Thoracic aorta (tissue), 2 donors: Measurements from ENCODE around the gene SHD. TPM values are rescaled to one million over a fixed set of nuclear protein-coding genes. Genes with fewer than 3 reads are reported as not detected.

ENCODE experiments used
- ATAC-seq: fragments of 150-250 bp; one replicate; pipeline ENCODE4 v1.8.0; 2017; ENCODE audit warnings: low read depth; ENCODE audit not compliant: insufficient number of reproducible peaks, low FRiP score
- DNase-seq: peaks from one replicate; pipeline ENCODE4 v3.0.0-alpha.2; 2020; ENCODE audit warnings: low spot score
- H3K27ac ChIP-seq, 2 donors: fragments of 200-600 bp; sonication (generic); 1 replicate in 1 of 2; 2 replicates in 1 of 2; pipeline ENCODE4 v1.5.1; 2016; ENCODE audit warnings: mild to moderate bottlenecking in 2 of 2, moderate library complexity in 2 of 2
- H3K27me3 ChIP-seq: fragments of 200-600 bp; sonication (generic); replicated peaks from 2 replicates; pipeline ENCODE4 v1.6.0; 2016; ENCODE audit warnings: mild to moderate bottlenecking; ENCODE audit not compliant: insufficient read depth
- H3K36me3 ChIP-seq: fragments of 200-600 bp; sonication (generic); one replicate; pipeline ENCODE4 v1.5.1; 2016
- H3K4me1 ChIP-seq, 2 donors: fragments of 200-600 bp; sonication (generic); 1 replicate in 1 of 2; 2 replicates in 1 of 2; pipeline versions ENCODE4 v1.5.1 to v1.6.0; 2016; ENCODE audit warnings: low read depth in 2 of 2, mild to moderate bottlenecking in 1 of 2; ENCODE audit not compliant: control insufficient read depth in 1 of 2
- H3K4me3 ChIP-seq: fragments of 200-600 bp; sonication (generic); 2 replicates; pipeline ENCODE4 v1.5.1; 2016; ENCODE audit warnings: mild to moderate bottlenecking
- H3K9me3 ChIP-seq: fragments of 200-600 bp; sonication (generic); 2 replicates; pipeline ENCODE4 v1.5.1; 2016
- total RNA-seq, 2 donors: library from RNA; depleted of rRNA; stranded (reverse); fragments of >200 nt; gene quantifications; one replicate each; pipeline versions ENCODE4 v1.1.0 to v1.2.3, GENCODE V29; 2016
- TF ChIP-seq, protein P1 (sequence below): fragments of 200-600 bp; sonication (generic); IDR thresholded peaks from one replicate; pipeline ENCODE4 v1.5.1; 2019; ENCODE audit warnings: antibody characterized with exemption

The SHD gene
- total RNA-seq, 2 donors from 2014 or later, result not detected

- H3K4me3 ChIP-seq, result peak overlapping the region; percentile 50
- no peaks in the 10 kb centered on the region for H3K36me3 ChIP-seq
- ATAC-seq, result no peak
- no peaks in the 10 kb centered on the region for H3K9me3 ChIP-seq
- DNase-seq, result no peak
- H3K4me1 ChIP-seq, result no peaks in the 10 kb centered on the region
- H3K27me3 ChIP-seq, result peaks cover 4% of the 10 kb centered on the region
- no peak overlapping the region for H3K27ac ChIP-seq
- TF ChIP-seq, protein P1, sequence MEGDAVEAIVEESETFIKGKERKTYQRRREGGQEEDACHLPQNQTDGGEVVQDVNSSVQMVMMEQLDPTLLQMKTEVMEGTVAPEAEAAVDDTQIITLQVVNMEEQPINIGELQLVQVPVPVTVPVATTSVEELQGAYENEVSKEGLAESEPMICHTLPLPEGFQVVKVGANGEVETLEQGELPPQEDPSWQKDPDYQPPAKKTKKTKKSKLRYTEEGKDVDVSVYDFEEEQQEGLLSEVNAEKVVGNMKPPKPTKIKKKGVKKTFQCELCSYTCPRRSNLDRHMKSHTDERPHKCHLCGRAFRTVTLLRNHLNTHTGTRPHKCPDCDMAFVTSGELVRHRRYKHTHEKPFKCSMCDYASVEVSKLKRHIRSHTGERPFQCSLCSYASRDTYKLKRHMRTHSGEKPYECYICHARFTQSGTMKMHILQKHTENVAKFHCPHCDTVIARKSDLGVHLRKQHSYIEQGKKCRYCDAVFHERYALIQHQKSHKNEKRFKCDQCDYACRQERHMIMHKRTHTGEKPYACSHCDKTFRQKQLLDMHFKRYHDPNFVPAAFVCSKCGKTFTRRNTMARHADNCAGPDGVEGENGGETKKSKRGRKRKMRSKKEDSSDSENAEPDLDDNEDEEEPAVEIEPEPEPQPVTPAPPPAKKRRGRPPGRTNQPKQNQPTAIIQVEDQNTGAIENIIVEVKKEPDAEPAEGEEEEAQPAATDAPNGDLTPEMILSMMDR, result no peak
Measured at GRCh38 chr19:4303819-4304537, 24.9 kb downstream of the SHD start.

DNA sequence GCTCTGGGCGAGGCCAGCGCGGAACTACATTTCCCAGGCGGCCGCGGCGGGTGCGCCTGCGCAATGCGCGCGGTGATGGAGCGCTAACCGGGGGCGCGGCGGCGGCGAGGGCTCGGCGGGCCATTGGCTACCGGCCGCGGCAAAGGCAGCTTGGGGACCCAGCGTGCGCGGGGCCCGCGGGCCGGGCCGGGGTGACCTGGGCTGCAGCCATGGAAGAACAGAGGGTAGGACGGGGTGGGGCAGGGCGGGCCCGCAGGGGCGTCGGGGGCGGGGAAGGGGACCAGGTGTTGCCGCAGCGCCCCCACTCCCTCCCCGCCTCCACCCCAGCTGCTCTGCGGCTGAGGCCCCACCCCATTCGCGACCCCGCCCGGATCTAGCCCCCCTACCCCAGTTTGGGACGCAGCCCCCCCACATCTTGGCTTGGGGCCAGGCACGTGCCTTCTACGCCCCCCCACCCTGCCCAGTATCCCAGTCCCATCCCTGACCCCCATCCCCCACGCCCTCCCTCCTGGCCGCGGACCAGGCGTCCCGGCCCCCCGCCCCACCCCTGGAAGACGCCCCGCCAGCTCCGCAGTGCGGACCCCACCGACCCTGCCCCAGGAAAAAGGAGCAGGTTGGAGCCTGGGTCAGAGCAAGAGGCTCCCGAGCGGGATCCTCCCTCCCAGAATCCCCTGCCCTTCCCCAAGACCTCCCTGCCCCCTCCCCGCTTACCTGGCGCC lies 25.6 kb downstream of the SHD start, which contains the start of gene FSD1:
Gene FSD1, plus strand, starts transcription at position 61 of the 719 bp plus-strand sequence. Its CDS starts 149 bp downstream, at position 210.
- H3K9me3 ChIP-seq, result no peaks in the 10 kb centered on the region
- no peak for ATAC-seq

DNA sequence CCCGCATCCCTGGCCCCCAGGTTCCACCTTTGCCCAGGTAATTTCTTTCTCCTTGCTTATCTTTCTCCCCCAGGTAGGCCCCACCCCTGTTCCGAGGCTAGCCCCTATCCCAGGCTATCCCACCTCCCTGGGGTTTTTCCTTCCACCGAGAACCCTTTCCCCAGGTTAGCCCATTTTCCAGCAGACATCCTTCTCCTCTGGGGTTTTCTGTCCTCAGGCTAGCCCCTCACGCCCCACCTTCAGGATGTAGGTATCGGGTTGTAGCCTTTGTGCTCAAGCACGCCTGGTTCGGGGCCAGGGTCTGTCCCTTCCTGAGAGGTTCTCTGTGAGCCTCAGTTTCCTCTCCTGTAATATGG lies 26.2 kb downstream of the SHD start:
- TF ChIP-seq, protein P1, result no peak

More for the DNA sequence above, 25.6 kb downstream of the SHD start, which contains the start of gene FSD1:
- Histone ChIP-seq H3K27ac (no peak within 1 kb of the TSS), H3K4me1 (no peaks in the 10 kb centered on the region), H3K27me3 (peaks cover 4% of the 10 kb centered on the region), H3K36me3 (no peaks in the 10 kb centered on the region), H3K4me3 (peak within 1 kb of the TSS; percentile 50)
- TF ChIP-seq, protein P1, result no peak
- DNase-seq, result no peak

GRCh38 chr19:4305659-4306058 lies 26.6 kb downstream of the SHD start:
- H3K36me3 ChIP-seq, result no peaks in the 10 kb centered on the region
- no peak overlapping the region for H3K4me3 ChIP-seq
- H3K27ac ChIP-seq, result no peak overlapping the region
- peaks cover 4% of the 10 kb centered on the region for H3K27me3 ChIP-seq
- no peak for DNase-seq
- ATAC-seq, result no peak
- H3K9me3 ChIP-seq, result no peaks in the 10 kb centered on the region
- TF ChIP-seq, protein P1, result no peak
- H3K4me1 ChIP-seq, result no peaks in the 10 kb centered on the region

More for the DNA sequence above, 26.2 kb downstream of the SHD start:
- DNase-seq (no peak), ATAC-seq (no peak)
- H3K27ac ChIP-seq, result no peak overlapping the region
- no peaks in the 10 kb centered on the region for H3K4me1 ChIP-seq
- H3K36me3 ChIP-seq, result no peaks in the 10 kb centered on the region
- no peaks in the 10 kb centered on the region for H3K9me3 ChIP-seq
- H3K27me3 ChIP-seq, result peaks cover 4% of the 10 kb centered on the region
- H3K4me3 ChIP-seq, result no peak overlapping the region
